ENCODE measurements around the gene DGKD.

The DGKD gene

DNA sequence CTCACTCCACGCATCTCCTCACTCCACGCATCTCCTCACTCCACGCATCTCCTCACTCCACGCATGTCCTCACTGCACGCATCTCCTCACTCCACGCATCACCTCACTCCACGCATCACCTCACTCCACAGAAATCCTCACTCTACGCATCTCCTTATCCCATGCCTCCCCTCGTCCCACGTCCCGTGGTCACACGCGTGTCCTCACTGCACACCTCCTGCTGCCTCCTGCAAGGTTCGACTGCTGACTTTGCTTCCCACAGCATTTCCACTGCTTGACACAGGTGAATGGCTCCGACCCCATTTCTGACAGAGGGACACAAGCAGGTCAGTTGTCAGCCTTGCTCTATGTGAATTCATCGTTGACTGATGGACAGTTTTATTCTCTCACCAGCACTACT lies 109.3 kb downstream of the DGKD start:
- ATAC-seq, result no peak
- no peak for TF ChIP-seq OSR1 (CRISPR knock-in tag; IDR thresholded peaks at IDR 0.05)
- TF ChIP-seq TCF4 (CRISPR knock-in tag; IDR thresholded peaks at IDR 0.05; ENCODE audit: borderline replicate concordance), result no peak
- no peak for TF ChIP-seq RARB (CRISPR knock-in tag; IDR thresholded peaks at IDR 0.05)
- TF ChIP-seq ZNF565 (CRISPR knock-in tag; conservative IDR thresholded peaks at IDR 0.05; ENCODE audit: low read depth), result no peak
- TF ChIP-seq ISL1 (CRISPR knock-in tag; IDR thresholded peaks at IDR 0.05), result no peak
- no peak for TF ChIP-seq ZFP30 (CRISPR knock-in tag; IDR thresholded peaks at IDR 0.05)
- TF ChIP-seq PATZ1 (CRISPR knock-in tag; IDR thresholded peaks at IDR 0.05; ENCODE audit: borderline replicate concordance), result no peak
- TF ChIP-seq ARNTL (CRISPR knock-in tag; IDR thresholded peaks at IDR 0.05; ENCODE audit: borderline replicate concordance, low read depth), result no peak
- TF ChIP-seq, protein P1, sequence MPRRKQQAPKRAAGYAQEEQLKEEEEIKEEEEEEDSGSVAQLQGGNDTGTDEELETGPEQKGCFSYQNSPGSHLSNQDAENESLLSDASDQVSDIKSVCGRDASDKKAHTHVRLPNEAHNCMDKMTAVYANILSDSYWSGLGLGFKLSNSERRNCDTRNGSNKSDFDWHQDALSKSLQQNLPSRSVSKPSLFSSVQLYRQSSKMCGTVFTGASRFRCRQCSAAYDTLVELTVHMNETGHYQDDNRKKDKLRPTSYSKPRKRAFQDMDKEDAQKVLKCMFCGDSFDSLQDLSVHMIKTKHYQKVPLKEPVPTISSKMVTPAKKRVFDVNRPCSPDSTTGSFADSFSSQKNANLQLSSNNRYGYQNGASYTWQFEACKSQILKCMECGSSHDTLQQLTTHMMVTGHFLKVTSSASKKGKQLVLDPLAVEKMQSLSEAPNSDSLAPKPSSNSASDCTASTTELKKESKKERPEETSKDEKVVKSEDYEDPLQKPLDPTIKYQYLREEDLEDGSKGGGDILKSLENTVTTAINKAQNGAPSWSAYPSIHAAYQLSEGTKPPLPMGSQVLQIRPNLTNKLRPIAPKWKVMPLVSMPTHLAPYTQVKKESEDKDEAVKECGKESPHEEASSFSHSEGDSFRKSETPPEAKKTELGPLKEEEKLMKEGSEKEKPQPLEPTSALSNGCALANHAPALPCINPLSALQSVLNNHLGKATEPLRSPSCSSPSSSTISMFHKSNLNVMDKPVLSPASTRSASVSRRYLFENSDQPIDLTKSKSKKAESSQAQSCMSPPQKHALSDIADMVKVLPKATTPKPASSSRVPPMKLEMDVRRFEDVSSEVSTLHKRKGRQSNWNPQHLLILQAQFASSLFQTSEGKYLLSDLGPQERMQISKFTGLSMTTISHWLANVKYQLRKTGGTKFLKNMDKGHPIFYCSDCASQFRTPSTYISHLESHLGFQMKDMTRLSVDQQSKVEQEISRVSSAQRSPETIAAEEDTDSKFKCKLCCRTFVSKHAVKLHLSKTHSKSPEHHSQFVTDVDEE (CRISPR knock-in tag; IDR thresholded peaks at IDR 0.05), result no peak
- no peak for TF ChIP-seq ZC3H10 (CRISPR knock-in tag; IDR thresholded peaks at IDR 0.05)
- no peak for TF ChIP-seq BACH2 (CRISPR knock-in tag; IDR thresholded peaks at IDR 0.05; ENCODE audit: borderline replicate concordance)

- no peak for TF ChIP-seq ZNF8 (CRISPR knock-in tag; IDR thresholded peaks at IDR 0.05)
- TF ChIP-seq TCF4 (CRISPR knock-in tag; IDR thresholded peaks at IDR 0.05; ENCODE audit: borderline replicate concordance), result no peak
- TF ChIP-seq OSR1 (CRISPR knock-in tag; IDR thresholded peaks at IDR 0.05), result no peak
- TF ChIP-seq ZC3H10 (CRISPR knock-in tag; IDR thresholded peaks at IDR 0.05), result no peak
- TF ChIP-seq CSDC2 (CRISPR knock-in tag; IDR thresholded peaks at IDR 0.05), result no peak
- TF ChIP-seq CSRNP3 (CRISPR knock-in tag; IDR thresholded peaks at IDR 0.05), result no peak
- ATAC-seq, result no peak
Measured at GRCh38 chr2:233464056-233464455, 109.8 kb downstream of the DGKD start.

DNA sequence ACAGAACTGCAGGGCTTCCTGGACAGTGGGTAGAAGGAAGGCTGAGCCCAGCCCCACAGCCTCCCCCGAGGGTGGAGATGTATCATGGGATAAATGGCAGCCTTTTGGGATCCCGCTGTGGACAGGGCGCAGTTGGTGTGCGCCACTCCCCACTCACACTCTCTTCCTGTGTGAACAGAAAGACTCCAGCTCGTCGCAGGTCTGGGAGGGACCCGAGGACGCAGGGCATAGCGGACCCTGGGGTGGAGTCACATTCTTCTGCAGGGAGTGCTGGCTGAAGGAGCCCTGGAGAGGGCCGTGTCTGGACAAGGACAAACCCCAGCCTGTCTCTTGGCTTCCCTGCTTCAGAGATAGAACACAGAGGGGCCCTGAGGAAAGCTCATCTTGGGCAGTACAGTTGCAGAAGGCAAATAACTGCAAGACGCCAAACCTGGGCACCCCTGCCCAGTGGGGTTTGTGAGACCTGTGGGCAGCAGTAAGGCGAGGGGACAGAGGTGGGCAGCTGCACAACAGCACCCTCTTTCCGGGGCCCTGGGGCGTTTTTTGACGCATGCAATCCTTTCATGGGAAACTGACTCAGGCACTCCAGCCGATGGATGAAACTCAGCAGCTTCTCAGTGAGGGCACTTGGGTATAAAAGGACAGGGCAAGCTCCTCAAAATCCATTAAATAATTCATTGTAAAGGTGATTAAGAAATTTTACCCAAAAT lies 110.4 kb downstream of the DGKD start:
- TF ChIP-seq ZNF565 (CRISPR knock-in tag; conservative IDR thresholded peaks at IDR 0.05; ENCODE audit: low read depth), result no peak
- ATAC-seq, result no peak

- ATAC-seq, result no peak
- no peak for TF ChIP-seq ZNF8 (CRISPR knock-in tag; IDR thresholded peaks at IDR 0.05)
- no peak for TF ChIP-seq POU6F1 (CRISPR knock-in tag; IDR thresholded peaks at IDR 0.05; ENCODE audit: borderline replicate concordance, low read depth)
- no peak for TF ChIP-seq OSR1 (CRISPR knock-in tag; IDR thresholded peaks at IDR 0.05)
- no peak for TF ChIP-seq SNAI2 (CRISPR knock-in tag; IDR thresholded peaks at IDR 0.05)
- TF ChIP-seq, protein P2, sequence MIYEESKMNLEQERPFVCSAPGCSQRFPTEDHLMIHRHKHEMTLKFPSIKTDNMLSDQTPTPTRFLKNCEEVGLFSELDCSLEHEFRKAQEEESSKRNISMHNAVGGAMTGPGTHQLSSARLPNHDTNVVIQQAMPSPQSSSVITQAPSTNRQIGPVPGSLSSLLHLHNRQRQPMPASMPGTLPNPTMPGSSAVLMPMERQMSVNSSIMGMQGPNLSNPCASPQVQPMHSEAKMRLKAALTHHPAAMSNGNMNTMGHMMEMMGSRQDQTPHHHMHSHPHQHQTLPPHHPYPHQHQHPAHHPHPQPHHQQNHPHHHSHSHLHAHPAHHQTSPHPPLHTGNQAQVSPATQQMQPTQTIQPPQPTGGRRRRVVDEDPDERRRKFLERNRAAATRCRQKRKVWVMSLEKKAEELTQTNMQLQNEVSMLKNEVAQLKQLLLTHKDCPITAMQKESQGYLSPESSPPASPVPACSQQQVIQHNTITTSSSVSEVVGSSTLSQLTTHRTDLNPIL (CRISPR knock-in tag; IDR thresholded peaks at IDR 0.05; ENCODE audit: low read depth), result no peak
- TF ChIP-seq ZFP3 (CRISPR knock-in tag; IDR thresholded peaks at IDR 0.05), result no peak
- no peak for TF ChIP-seq ISL1 (CRISPR knock-in tag; IDR thresholded peaks at IDR 0.05)
- no peak for TF ChIP-seq TCF4 (CRISPR knock-in tag; IDR thresholded peaks at IDR 0.05; ENCODE audit: borderline replicate concordance)
- TF ChIP-seq ZNF565 (CRISPR knock-in tag; conservative IDR thresholded peaks at IDR 0.05; ENCODE audit: low read depth), result no peak
- TF ChIP-seq ZNF70 (CRISPR knock-in tag; IDR thresholded peaks at IDR 0.05), result no peak
- TF ChIP-seq PATZ1 (CRISPR knock-in tag; IDR thresholded peaks at IDR 0.05; ENCODE audit: borderline replicate concordance), result no peak
- no peak for TF ChIP-seq PPARA (CRISPR knock-in tag; IDR thresholded peaks at IDR 0.05; ENCODE audit: borderline replicate concordance)
- no peak for TF ChIP-seq GLIS3 (CRISPR knock-in tag; IDR thresholded peaks at IDR 0.05)
- no peak for TF ChIP-seq BACH2 (CRISPR knock-in tag; IDR thresholded peaks at IDR 0.05; ENCODE audit: borderline replicate concordance)
Measured at GRCh38 chr2:233466991-233467603, 112.8 kb downstream of the DGKD start.

Data from SK-N-SH treated with all-trans-retinoic acid at 6 μM for 48 hours (cell line).